ENCODE results near the gene PROX1. TPM values are rescaled to one million over a fixed set of nuclear protein-coding genes. Genes with fewer than 3 reads are reported as not detected.

Gene PROX1
- total and polyA plus RNA-seq, 3 donors from 2014 or later, result 4.2 to 19.1 (median 6.5) TPM

- no peaks in the 10 kb centered on the region for H3K36me3 ChIP-seq (ENCODE audit: low read depth, missing control alignments)
- DNase-seq, result no peak
- intact Hi-C loops (cut with DNase I; ENCODE audit: low total_unique reads), result no loop called here
- H3K27ac ChIP-seq, result no peak overlapping the region
- no peak for TF ChIP-seq CTCF (IDR thresholded peaks at IDR 0.05)
- TF ChIP-seq POLR2A (IDR thresholded peaks at IDR 0.05), result no peak
- H3K27me3 ChIP-seq, result no peaks in the 10 kb centered on the region
- no peaks in the 10 kb centered on the region for H3K4me1 ChIP-seq
- H3K9me3 ChIP-seq, result no peaks in the 10 kb centered on the region
- 88 to 98% methylated on average over 3 of the region's 3 CpGs for WGBS, 2 donors
- no peak overlapping the region for H3K4me3 ChIP-seq
Observed at GRCh38 chr1:214066936-214067335, 79.2 kb downstream of the PROX1 start.

- TF ChIP-seq CTCF (IDR thresholded peaks at IDR 0.05), result no peak
- TF ChIP-seq POLR2A (IDR thresholded peaks at IDR 0.05), result no peak
- Histone ChIP-seq H3K27me3 (no peaks in the 10 kb centered on the region), H3K4me3 (no peak overlapping the region), H3K9me3 (no peaks in the 10 kb centered on the region), H3K36me3 (ENCODE audit: low read depth, missing control alignments) (no peaks in the 10 kb centered on the region), H3K4me1 (no peaks in the 10 kb centered on the region), H3K27ac (no peak overlapping the region)
- DNase-seq, result no peak
- intact Hi-C loops (cut with DNase I; ENCODE audit: low total_unique reads), result no loop called here
- WGBS, 2 donors, result 85 to 92% methylated on average over 7 of the region's 7 CpGs
Observed at GRCh38 chr1:214067397-214067796, 79.6 kb downstream of the PROX1 start.

GRCh38 chr1:214067853-214068703 lies 80.3 kb downstream of the PROX1 start:
- no peaks in the 10 kb centered on the region for H3K9me3 ChIP-seq
- H3K4me1 ChIP-seq, result no peaks in the 10 kb centered on the region
- DNase-seq, result no peak
- 82 to 86% methylated on average over 11 of the region's 11 CpGs for WGBS, 2 donors
- H3K27me3 ChIP-seq, result no peaks in the 10 kb centered on the region
- H3K4me3 ChIP-seq, result no peak overlapping the region
- intact Hi-C loops (cut with DNase I; ENCODE audit: low total_unique reads), result no loop called here
- no peaks in the 10 kb centered on the region for H3K36me3 ChIP-seq (ENCODE audit: low read depth, missing control alignments)
- H3K27ac ChIP-seq, result no peak overlapping the region
- no peak for TF ChIP-seq CTCF (IDR thresholded peaks at IDR 0.05)
- TF ChIP-seq POLR2A (IDR thresholded peaks at IDR 0.05), result no peak

- no peak for DNase-seq
- no peaks in the 10 kb centered on the region for H3K4me1 ChIP-seq
- H3K27ac ChIP-seq, result no peak overlapping the region
- H3K9me3 ChIP-seq, result no peaks in the 10 kb centered on the region
- no peaks in the 10 kb centered on the region for H3K36me3 ChIP-seq (ENCODE audit: low read depth, missing control alignments)
- no peak overlapping the region for H3K4me3 ChIP-seq
- WGBS, 2 donors, result 31 to 77% methylated on average over 1 of the region's 1 CpG
- intact Hi-C loops (cut with DNase I; ENCODE audit: low total_unique reads), result no loop called here
- TF ChIP-seq POLR2A (IDR thresholded peaks at IDR 0.05), result no peak
- no peak for TF ChIP-seq CTCF (IDR thresholded peaks at IDR 0.05)
- no peaks in the 10 kb centered on the region for H3K27me3 ChIP-seq
Observed at GRCh38 chr1:214068979-214069378, 81.2 kb downstream of the PROX1 start.

- Histone ChIP-seq H3K27me3 (no peaks in the 10 kb centered on the region), H3K36me3 (ENCODE audit: low read depth, missing control alignments) (no peaks in the 10 kb centered on the region), H3K4me1 (no peaks in the 10 kb centered on the region), H3K9me3 (no peaks in the 10 kb centered on the region), H3K4me3 (no peak overlapping the region), H3K27ac (no peak overlapping the region)
- TF ChIP-seq POLR2A (IDR thresholded peaks at IDR 0.05) (no peak), CTCF (IDR thresholded peaks at IDR 0.05) (no peak)
- DNase-seq, result no peak
- intact Hi-C loops (cut with DNase I; ENCODE audit: low total_unique reads), result no loop called here
- WGBS, 2 donors, result 70 to 100% methylated on average over 1 of the region's 1 CpG
Observed at GRCh38 chr1:214071469-214071868, 83.7 kb downstream of the PROX1 start.

Data from testis (tissue), 3 donors.